Transverse colon (tissue), 4 donors: ENCODE measurements around the gene ALDH9A1.

Experiments used
- EP300 ChIP-seq: sonication (generic); formaldehyde crosslinking; IDR thresholded peaks from one replicate; pipeline ENCODE4 v1.6.1; 2017; ENCODE audit warnings: antibody characterized with exemption, low read depth
- POLR2A ChIP-seq: fragments of 450-650 bp; IDR thresholded peaks from one replicate; pipeline ENCODE4 v1.6.1; 2016; ENCODE audit warnings: antibody characterized with exemption, mild to moderate bottlenecking, moderate library complexity
- POLR2AphosphoS5 ChIP-seq, 3 donors: sonication (generic); formaldehyde crosslinking; IDR thresholded peaks; one replicate each; pipeline ENCODE4 v1.6.1; 2016; ENCODE audit warnings: antibody characterized with exemption in 3 of 3
- TF ChIP-seq, protein P1 (sequence below), 5 experiments: fragments of 200-600 bp in 3 of 5; fragments of 450-650 bp in 2 of 5; sonication (generic) in 3 of 5; IDR thresholded peaks; 1 replicate in 2 of 5; 2 replicates in 3 of 5; pipeline ENCODE4 v1.5.1; 2016 to 2017; ENCODE audit warnings: antibody characterized with exemption in 5 of 5, inconsistent platforms in 3 of 5, mild to moderate bottlenecking in 2 of 5, moderate library complexity in 1 of 5

GRCh38 chr1:165697881-165698760, at the start of gene ALDH9A1:
- TF ChIP-seq, protein P1, sequence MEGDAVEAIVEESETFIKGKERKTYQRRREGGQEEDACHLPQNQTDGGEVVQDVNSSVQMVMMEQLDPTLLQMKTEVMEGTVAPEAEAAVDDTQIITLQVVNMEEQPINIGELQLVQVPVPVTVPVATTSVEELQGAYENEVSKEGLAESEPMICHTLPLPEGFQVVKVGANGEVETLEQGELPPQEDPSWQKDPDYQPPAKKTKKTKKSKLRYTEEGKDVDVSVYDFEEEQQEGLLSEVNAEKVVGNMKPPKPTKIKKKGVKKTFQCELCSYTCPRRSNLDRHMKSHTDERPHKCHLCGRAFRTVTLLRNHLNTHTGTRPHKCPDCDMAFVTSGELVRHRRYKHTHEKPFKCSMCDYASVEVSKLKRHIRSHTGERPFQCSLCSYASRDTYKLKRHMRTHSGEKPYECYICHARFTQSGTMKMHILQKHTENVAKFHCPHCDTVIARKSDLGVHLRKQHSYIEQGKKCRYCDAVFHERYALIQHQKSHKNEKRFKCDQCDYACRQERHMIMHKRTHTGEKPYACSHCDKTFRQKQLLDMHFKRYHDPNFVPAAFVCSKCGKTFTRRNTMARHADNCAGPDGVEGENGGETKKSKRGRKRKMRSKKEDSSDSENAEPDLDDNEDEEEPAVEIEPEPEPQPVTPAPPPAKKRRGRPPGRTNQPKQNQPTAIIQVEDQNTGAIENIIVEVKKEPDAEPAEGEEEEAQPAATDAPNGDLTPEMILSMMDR (IDR thresholded peaks at IDR 0.05), result peak in 4 of 5 experiments; percentile 13 to 48 (median 22)
- TF ChIP-seq POLR2A, result peak; percentile 80
- TF ChIP-seq POLR2AphosphoS5 (IDR thresholded peaks at IDR 0.05), result peak; percentile 94 to 97 (median 95)
- TF ChIP-seq EP300, result no peak
